TTC549 (cell line): ENCODE data around the gene CHRNG.

Experiments used
- FAIRE-seq: peaks from 2 replicates; lab custom pipeline; 2012; peaks lifted over from hg19 to GRCh38; lab: Jason Lieb, UNC

Gene CHRNG

GRCh38 chr2:232539298-232540231 is at the start of gene CHRNG:
CHRNG (plus strand) TSS chr2:232539692; CDS start chr2:232539748, 56 bp downstream.
- no peak for FAIRE-seq

- FAIRE-seq, result no peak
Measured at GRCh38 chr2:232490221-232491138, 49.0 kb upstream of the CHRNG start.

GRCh38 chr2:232491139-232491780 is 48.2 kb upstream of the CHRNG start:
- FAIRE-seq, result no peak

- no peak for FAIRE-seq
Measured at GRCh38 chr2:232492236-232492848, 47.1 kb upstream of the CHRNG start.

- no peak for FAIRE-seq
Measured at GRCh38 chr2:232492963-232493700, 46.4 kb upstream of the CHRNG start.

- FAIRE-seq, result no peak
Measured at GRCh38 chr2:232493701-232494474, 45.6 kb upstream of the CHRNG start.

GRCh38 chr2:232494542-232494941 is 45.0 kb upstream of the CHRNG start:
- no peak for FAIRE-seq

- FAIRE-seq, result no peak
Measured at GRCh38 chr2:232495292-232495691, 44.2 kb upstream of the CHRNG start.

GRCh38 chr2:232496501-232497270 is 42.8 kb upstream of the CHRNG start:
- FAIRE-seq, result no peak

- no peak for FAIRE-seq
Measured at GRCh38 chr2:232497348-232497747, 42.1 kb upstream of the CHRNG start.

- no peak for FAIRE-seq
Measured at GRCh38 chr2:232498452-232498851, 41.0 kb upstream of the CHRNG start.

- no peak for FAIRE-seq
Measured at GRCh38 chr2:232501331-232501771, 38.1 kb upstream of the CHRNG start.

- FAIRE-seq, result no peak
Measured at GRCh38 chr2:232501794-232502390, 37.6 kb upstream of the CHRNG start.

- FAIRE-seq, result no peak
Measured at GRCh38 chr2:232502511-232502910, 37.0 kb upstream of the CHRNG start.

- FAIRE-seq, result no peak
Measured at GRCh38 chr2:232502911-232503808, 36.3 kb upstream of the CHRNG start.

GRCh38 chr2:232503809-232504323 is 35.6 kb upstream of the CHRNG start:
- FAIRE-seq, result no peak

- FAIRE-seq, result no peak
Measured at GRCh38 chr2:232504438-232504837, 35.1 kb upstream of the CHRNG start.

GRCh38 chr2:232505856-232506255 is 33.6 kb upstream of the CHRNG start:
- FAIRE-seq, result no peak
